HepG2 (cell line): Measurements from ENCODE around the gene INSR. TPM values are rescaled to one million over a fixed set of nuclear protein-coding genes. Genes with fewer than 3 reads are reported as not detected.
"Not testable (repeated sequence)": the region's sequence is repeated elsewhere in the genome, so short reads cannot be mapped to it uniquely, and the experiment has no call there.

Experiments used
- ATAC-seq: fragments of 200-7000 bp; cut with Tn5 transposase; 3 replicates; pipeline ENCODE4 v1.9.1; 2020; ENCODE audit warnings: mild to moderate bottlenecking, moderate library complexity
- BruUV-seq: library from RNA; stranded (reverse); fragments of 400-500 nt; replicated peaks from 2 replicates; lab custom pipeline; 2021; lab: Mats Ljungman, UMichigan
- CTCF ChIA-PET: fragments of 300-600 bp; formaldehyde crosslinking; extraction: SDS; loops from one replicate; lab custom pipeline; 2021; ENCODE audit warnings: low total read pairs, inconsistent platforms, low intra/inter-chr PET ratio; lab: Yijun Ruan, JAX
- POLR2A ChIA-PET: fragments of 350-600 bp; sonication (Branson Sonifier 250); formaldehyde crosslinking; loops from one replicate; lab custom pipeline; 2020; ENCODE audit warnings: antibody characterized with exemption, inconsistent platforms; lab: Yijun Ruan, JAX
- DNase-seq: peaks from one replicate; pipeline ENCODE4 v3.0.0-alpha.2; 2015; ENCODE audit warnings: low spot score
- FAIRE-seq: peaks from 3 replicates; lab custom pipeline; 2011; peaks lifted over from hg19 to GRCh38; lab: Jason Lieb, UNC
- H2AFZ ChIP-seq: one replicate; pipeline ENCODE4 v1.6.1; 2011; ENCODE audit warnings: low read length, inconsistent platforms
- H3K27ac ChIP-seq: fragments of 300-600 bp; 3 replicates; pipeline ENCODE4 v1.8.0; 2011; ENCODE audit warnings: mixed run types, mild to moderate bottlenecking, mixed read lengths, low read length, inconsistent platforms; ENCODE audit not compliant: insufficient read depth; ENCODE audit errors: extremely low read length
- H3K27me3 ChIP-seq, 2 experiments: fragments of 200-600 bp in 1 of 2; 2 replicates in 1 of 2; 3 replicates in 1 of 2; pipeline versions ENCODE4 v1.6.0 to v1.8.0; 2011; ENCODE audit warnings: low read length in 2 of 2, mild to moderate bottlenecking in 2 of 2, moderate library complexity in 2 of 2, inconsistent platforms in 1 of 2; ENCODE audit not compliant: insufficient read depth in 2 of 2, control insufficient read depth in 1 of 2
- H3K36me3 ChIP-seq, 2 experiments: fragments of 200-600 bp in 1 of 2; replicated peaks in 1 of 2; 2 replicates in 1 of 2; 3 replicates in 1 of 2; pipeline versions ENCODE4 v1.5.1 to v1.8.0; 2011; ENCODE audit warnings: low read length in 2 of 2, inconsistent platforms in 1 of 2; ENCODE audit not compliant: insufficient read depth in 2 of 2, control insufficient read depth in 1 of 2
- H3K4me1 ChIP-seq: 2 replicates; pipeline ENCODE4 v1.5.1; 2012; ENCODE audit warnings: low read length, inconsistent platforms; ENCODE audit not compliant: insufficient read depth
- H3K4me2 ChIP-seq: 2 replicates; pipeline ENCODE4 v1.6.0; 2011; ENCODE audit warnings: low read depth, low read length, inconsistent platforms
- H3K4me3 ChIP-seq, 3 experiments: fragments of 200-600 bp in 1 of 3; sonication (generic), shearing (Covaris generic) in 1 of 3; replicated peaks in 1 of 3; 2 replicates each; pipeline ENCODE4 v1.5.1; 2011 to 2016; ENCODE audit warnings: low read length in 3 of 3, inconsistent platforms in 2 of 3, low read depth in 2 of 3, mild to moderate bottlenecking in 2 of 3, control low read depth in 1 of 3, mixed read lengths in 1 of 3; ENCODE audit not compliant: insufficient read depth in 1 of 3
- H3K79me2 ChIP-seq: one replicate; pipeline ENCODE4 v1.6.1; 2011; ENCODE audit warnings: low read length, inconsistent platforms; ENCODE audit not compliant: insufficient read depth
- H3K9ac ChIP-seq: 2 replicates; pipeline ENCODE4 v1.6.0; 2011; ENCODE audit warnings: mild to moderate bottlenecking, low read depth, low read length, inconsistent platforms; ENCODE audit not compliant: insufficient read depth
- H3K9me3 ChIP-seq: 2 replicates; pipeline ENCODE4 v1.5.1; 2012; ENCODE audit warnings: mild to moderate bottlenecking, low read length
- H4K20me1 ChIP-seq: 2 replicates; pipeline ENCODE4 v1.6.0; 2011; ENCODE audit warnings: inconsistent platforms, mild to moderate bottlenecking, low read length, moderate library complexity; ENCODE audit not compliant: insufficient read depth
- CBX1 ChIP-seq: IDR thresholded peaks from one replicate; pipeline ENCODE4 v1.6.1; 2016; ENCODE audit warnings: antibody characterized with exemption, low read depth
- CBX5 ChIP-seq: sonication (generic); formaldehyde crosslinking; IDR thresholded peaks from 2 replicates; pipeline ENCODE4 v1.4.0; 2020; ENCODE audit warnings: missing genetic modification reagents, borderline replicate concordance
- KDM2A ChIP-seq: sonication (generic); formaldehyde crosslinking; IDR thresholded peaks from 2 replicates; pipeline ENCODE4 v1.4.0; 2020; ENCODE audit warnings: low read depth, missing genetic modification reagents, borderline replicate concordance
- SETDB1 ChIP-seq: sonication (generic); formaldehyde crosslinking; IDR thresholded peaks from 2 replicates; pipeline ENCODE4 v1.5.1; 2020; ENCODE audit warnings: missing genetic modification reagents, mild to moderate bottlenecking, borderline replicate concordance
- ZNF768 ChIP-seq: sonication (generic); formaldehyde crosslinking; IDR thresholded peaks from 2 replicates; pipeline ENCODE4 v1.4.0; 2020; ENCODE audit warnings: missing genetic modification reagents
- WGBS: methylation state at CpG from one replicate; pipeline ENCODE4 v1.1.6; 2017; ENCODE audit warnings: low lambda C conversion rate; 5-methylcytosine and 5-hydroxymethylcytosine counted together
- in situ Hi-C: cut with HindIII; loops from 2 replicates; pipeline ENCODE4 v1.10.0; 2017; ENCODE audit warnings: low pct_unique_long_range_greater_than_20kb; ENCODE audit not compliant: extremely low pct_ligation_motif_present
- intact Hi-C: fragments of 100-400 bp; cut with micrococcal nuclease; formaldehyde crosslinking; loops from one replicate; pipeline ENCODE4 v1.10.0; 2022; ENCODE audit not compliant: unreplicated experiment
- polyA plus RNA-seq, 8 experiments: library from polyadenylated mRNA; depleted of rRNA in 3 of 8; stranded (reverse) in 7 of 8; unstranded in 1 of 8; fragments of >200 nt; fragmentation: Illumina TruSeq in 4 of 8; extraction: Trizol in 4 of 8; gene quantifications; 2 replicates each; pipeline versions ENCODE4 v1.2.1 to v1.2.3, GENCODE V29; 2011 to 2016; ENCODE audit warnings: low read depth in 4 of 8, missing spikeins in 1 of 8, mixed read lengths in 1 of 8; ENCODE audit not compliant: insufficient read depth in 1 of 8
- total RNA-seq, 5 experiments: library from RNA; depleted of rRNA; stranded (reverse); fragments of >200 nt; fragmentation: Illumina TruSeq; extraction: Trizol; gene quantifications; 2 replicates each; pipeline ENCODE4 v1.2.3, GENCODE V29; 2016; ENCODE audit warnings: low read depth in 1 of 5
- TF ChIP-seq, protein P1 (sequence below): sonication (generic); formaldehyde crosslinking; IDR thresholded peaks from 2 replicates; pipeline ENCODE4 v1.4.0; 2020; ENCODE audit warnings: missing genetic modification reagents
- TF ChIP-seq, protein P2 (sequence below): sonication (generic); formaldehyde crosslinking; IDR thresholded peaks from 2 replicates; pipeline ENCODE4 v1.4.0; 2020; ENCODE audit warnings: missing genetic modification reagents
- TF ChIP-seq, protein P3 (sequence below): sonication (generic); formaldehyde crosslinking; IDR thresholded peaks from 2 replicates; pipeline ENCODE4 v1.5.0; 2020; ENCODE audit warnings: mild to moderate bottlenecking, missing genetic modification reagents, moderate library complexity
- TF ChIP-seq, protein P4 (sequence below): sonication (generic); formaldehyde crosslinking; IDR thresholded peaks from 2 replicates; pipeline ENCODE4 v1.4.0; 2020; ENCODE audit warnings: missing genetic modification reagents

Gene INSR
- total and polyA plus RNA-seq, 2 of the 13 experiments (the other 11 are each of a cell fraction or from before 2014, with no cell fraction given) = 24.2 to 29.8 TPM

DNA sequence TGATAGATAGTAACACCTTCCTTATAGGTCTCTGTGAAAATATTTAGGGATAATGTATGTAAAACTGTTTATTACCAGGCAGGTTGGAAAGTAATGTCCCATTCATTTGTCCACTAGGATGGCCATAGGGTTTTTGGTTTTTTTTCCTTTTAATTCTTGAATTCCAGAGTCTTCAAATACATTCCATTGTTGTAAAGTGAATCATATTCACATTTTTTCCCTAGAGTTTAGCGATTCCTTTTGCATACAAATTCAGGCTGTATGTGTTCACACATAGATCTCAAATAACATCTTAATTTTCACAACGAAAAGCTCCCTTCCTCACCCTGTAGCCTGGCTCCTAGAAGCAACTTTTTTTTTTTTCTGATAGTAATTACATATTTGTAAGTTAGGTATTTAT lies 226.5 kb downstream of the INSR start (continued):
- TF ChIP-seq, protein P1, sequence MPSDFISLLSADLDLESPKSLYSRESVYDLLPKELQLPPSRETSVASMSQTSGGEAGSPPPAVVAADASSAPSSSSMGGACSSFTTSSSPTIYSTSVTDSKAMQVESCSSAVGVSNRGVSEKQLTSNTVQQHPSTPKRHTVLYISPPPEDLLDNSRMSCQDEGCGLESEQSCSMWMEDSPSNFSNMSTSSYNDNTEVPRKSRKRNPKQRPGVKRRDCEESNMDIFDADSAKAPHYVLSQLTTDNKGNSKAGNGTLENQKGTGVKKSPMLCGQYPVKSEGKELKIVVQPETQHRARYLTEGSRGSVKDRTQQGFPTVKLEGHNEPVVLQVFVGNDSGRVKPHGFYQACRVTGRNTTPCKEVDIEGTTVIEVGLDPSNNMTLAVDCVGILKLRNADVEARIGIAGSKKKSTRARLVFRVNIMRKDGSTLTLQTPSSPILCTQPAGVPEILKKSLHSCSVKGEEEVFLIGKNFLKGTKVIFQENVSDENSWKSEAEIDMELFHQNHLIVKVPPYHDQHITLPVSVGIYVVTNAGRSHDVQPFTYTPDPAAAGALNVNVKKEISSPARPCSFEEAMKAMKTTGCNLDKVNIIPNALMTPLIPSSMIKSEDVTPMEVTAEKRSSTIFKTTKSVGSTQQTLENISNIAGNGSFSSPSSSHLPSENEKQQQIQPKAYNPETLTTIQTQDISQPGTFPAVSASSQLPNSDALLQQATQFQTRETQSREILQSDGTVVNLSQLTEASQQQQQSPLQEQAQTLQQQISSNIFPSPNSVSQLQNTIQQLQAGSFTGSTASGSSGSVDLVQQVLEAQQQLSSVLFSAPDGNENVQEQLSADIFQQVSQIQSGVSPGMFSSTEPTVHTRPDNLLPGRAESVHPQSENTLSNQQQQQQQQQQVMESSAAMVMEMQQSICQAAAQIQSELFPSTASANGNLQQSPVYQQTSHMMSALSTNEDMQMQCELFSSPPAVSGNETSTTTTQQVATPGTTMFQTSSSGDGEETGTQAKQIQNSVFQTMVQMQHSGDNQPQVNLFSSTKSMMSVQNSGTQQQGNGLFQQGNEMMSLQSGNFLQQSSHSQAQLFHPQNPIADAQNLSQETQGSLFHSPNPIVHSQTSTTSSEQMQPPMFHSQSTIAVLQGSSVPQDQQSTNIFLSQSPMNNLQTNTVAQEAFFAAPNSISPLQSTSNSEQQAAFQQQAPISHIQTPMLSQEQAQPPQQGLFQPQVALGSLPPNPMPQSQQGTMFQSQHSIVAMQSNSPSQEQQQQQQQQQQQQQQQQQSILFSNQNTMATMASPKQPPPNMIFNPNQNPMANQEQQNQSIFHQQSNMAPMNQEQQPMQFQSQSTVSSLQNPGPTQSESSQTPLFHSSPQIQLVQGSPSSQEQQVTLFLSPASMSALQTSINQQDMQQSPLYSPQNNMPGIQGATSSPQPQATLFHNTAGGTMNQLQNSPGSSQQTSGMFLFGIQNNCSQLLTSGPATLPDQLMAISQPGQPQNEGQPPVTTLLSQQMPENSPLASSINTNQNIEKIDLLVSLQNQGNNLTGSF = no peak

DNA sequence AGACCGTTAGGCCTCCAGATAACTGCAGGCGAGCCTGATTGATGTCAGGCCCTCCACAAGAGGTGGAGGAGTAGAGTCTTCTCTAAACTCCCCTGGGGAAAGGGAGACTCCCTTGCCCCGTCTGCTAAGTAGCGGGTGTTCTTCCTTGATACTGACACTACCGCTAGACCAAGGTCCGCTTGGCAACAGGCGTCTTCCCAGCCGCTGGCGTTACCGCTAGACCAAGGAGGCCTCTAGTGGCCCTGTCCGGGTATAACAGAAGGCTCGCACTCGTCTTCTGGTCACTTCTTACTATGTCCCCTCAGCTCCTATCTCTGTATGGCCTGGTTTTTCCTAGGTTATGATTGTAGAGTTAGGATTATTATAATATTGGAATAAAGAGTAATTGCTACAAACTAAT lies 227.1 kb downstream of the INSR start:
- H3K27me3 ChIP-seq, H2AFZ ChIP-seq, H3K9me3 ChIP-seq, H3K27ac ChIP-seq, intact Hi-C loops, CTCF ChIA-PET, POLR2A ChIA-PET, in situ Hi-C loops, BruUV-seq, ATAC-seq, H3K9ac ChIP-seq, FAIRE-seq, H3K36me3 ChIP-seq, H4K20me1 ChIP-seq, H3K4me3 ChIP-seq, H3K4me2 ChIP-seq: not testable (repeated sequence)
- Histone ChIP-seq H3K4me1 (peaks cover 14% of the 10 kb centered on the region), H3K79me2 (peaks cover 11% of the 10 kb centered on the region)
- DNase-seq = peak; percentile 44
- 50% methylated on average over 5 of the region's 13 CpGs for WGBS
- TF ChIP-seq CBX5 (CRISPR knock-in tag) = peak; percentile 62; the same call in 1 of the 2 replicates
- TF ChIP-seq, protein P2, sequence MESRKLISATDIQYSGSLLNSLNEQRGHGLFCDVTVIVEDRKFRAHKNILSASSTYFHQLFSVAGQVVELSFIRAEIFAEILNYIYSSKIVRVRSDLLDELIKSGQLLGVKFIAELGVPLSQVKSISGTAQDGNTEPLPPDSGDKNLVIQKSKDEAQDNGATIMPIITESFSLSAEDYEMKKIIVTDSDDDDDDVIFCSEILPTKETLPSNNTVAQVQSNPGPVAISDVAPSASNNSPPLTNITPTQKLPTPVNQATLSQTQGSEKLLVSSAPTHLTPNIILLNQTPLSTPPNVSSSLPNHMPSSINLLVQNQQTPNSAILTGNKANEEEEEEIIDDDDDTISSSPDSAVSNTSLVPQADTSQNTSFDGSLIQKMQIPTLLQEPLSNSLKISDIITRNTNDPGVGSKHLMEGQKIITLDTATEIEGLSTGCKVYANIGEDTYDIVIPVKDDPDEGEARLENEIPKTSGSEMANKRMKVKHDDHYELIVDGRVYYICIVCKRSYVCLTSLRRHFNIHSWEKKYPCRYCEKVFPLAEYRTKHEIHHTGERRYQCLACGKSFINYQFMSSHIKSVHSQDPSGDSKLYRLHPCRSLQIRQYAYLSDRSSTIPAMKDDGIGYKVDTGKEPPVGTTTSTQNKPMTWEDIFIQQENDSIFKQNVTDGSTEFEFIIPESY (CRISPR knock-in tag) = peak; percentile 94
- peak; percentile 44; the same call in 1 of the 2 replicates for TF ChIP-seq KDM2A (CRISPR knock-in tag)
- TF ChIP-seq ZNF768 (CRISPR knock-in tag) = 0 out of 2 replicates have a peak, but pooled peaks have one; percentile 20
- TF ChIP-seq CBX1 = peak; percentile 74
- TF ChIP-seq, protein P3, sequence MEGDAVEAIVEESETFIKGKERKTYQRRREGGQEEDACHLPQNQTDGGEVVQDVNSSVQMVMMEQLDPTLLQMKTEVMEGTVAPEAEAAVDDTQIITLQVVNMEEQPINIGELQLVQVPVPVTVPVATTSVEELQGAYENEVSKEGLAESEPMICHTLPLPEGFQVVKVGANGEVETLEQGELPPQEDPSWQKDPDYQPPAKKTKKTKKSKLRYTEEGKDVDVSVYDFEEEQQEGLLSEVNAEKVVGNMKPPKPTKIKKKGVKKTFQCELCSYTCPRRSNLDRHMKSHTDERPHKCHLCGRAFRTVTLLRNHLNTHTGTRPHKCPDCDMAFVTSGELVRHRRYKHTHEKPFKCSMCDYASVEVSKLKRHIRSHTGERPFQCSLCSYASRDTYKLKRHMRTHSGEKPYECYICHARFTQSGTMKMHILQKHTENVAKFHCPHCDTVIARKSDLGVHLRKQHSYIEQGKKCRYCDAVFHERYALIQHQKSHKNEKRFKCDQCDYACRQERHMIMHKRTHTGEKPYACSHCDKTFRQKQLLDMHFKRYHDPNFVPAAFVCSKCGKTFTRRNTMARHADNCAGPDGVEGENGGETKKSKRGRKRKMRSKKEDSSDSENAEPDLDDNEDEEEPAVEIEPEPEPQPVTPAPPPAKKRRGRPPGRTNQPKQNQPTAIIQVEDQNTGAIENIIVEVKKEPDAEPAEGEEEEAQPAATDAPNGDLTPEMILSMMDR (CRISPR knock-in tag) = peak; percentile 58
- TF ChIP-seq SETDB1 (CRISPR knock-in tag) = peak; percentile 82; the same call in 1 of the 2 replicates
- TF ChIP-seq, protein P4, sequence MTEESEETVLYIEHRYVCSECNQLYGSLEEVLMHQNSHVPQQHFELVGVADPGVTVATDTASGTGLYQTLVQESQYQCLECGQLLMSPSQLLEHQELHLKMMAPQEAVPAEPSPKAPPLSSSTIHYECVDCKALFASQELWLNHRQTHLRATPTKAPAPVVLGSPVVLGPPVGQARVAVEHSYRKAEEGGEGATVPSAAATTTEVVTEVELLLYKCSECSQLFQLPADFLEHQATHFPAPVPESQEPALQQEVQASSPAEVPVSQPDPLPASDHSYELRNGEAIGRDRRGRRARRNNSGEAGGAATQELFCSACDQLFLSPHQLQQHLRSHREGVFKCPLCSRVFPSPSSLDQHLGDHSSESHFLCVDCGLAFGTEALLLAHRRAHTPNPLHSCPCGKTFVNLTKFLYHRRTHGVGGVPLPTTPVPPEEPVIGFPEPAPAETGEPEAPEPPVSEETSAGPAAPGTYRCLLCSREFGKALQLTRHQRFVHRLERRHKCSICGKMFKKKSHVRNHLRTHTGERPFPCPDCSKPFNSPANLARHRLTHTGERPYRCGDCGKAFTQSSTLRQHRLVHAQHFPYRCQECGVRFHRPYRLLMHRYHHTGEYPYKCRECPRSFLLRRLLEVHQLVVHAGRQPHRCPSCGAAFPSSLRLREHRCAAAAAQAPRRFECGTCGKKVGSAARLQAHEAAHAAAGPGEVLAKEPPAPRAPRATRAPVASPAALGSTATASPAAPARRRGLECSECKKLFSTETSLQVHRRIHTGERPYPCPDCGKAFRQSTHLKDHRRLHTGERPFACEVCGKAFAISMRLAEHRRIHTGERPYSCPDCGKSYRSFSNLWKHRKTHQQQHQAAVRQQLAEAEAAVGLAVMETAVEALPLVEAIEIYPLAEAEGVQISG (CRISPR knock-in tag) = 0 out of 2 replicates have a peak, but pooled peaks have one; percentile 18
